Peyer's patch (tissue), 4 donors: ENCODE results near the gene PCDHA4.

Source experiments
- CTCF ChIP-seq, 6 experiments: fragments of 450-650 bp in 4 of 6; fragments of 200-600 bp in 2 of 6; sonication (generic) in 1 of 6; IDR thresholded peaks; one replicate each; pipeline ENCODE4 v1.5.1; 2017 to 2019; ENCODE audit warnings: antibody characterized with exemption in 6 of 6, mild to moderate bottlenecking in 3 of 6, moderate library complexity in 1 of 6
- POLR2A ChIP-seq, 2 donors: fragments of 450-650 bp; IDR thresholded peaks; one replicate each; pipeline ENCODE4 v1.5.1; 2017; ENCODE audit warnings: antibody characterized with exemption in 2 of 2, mild to moderate bottlenecking in 2 of 2, moderate library complexity in 2 of 2

DNA sequence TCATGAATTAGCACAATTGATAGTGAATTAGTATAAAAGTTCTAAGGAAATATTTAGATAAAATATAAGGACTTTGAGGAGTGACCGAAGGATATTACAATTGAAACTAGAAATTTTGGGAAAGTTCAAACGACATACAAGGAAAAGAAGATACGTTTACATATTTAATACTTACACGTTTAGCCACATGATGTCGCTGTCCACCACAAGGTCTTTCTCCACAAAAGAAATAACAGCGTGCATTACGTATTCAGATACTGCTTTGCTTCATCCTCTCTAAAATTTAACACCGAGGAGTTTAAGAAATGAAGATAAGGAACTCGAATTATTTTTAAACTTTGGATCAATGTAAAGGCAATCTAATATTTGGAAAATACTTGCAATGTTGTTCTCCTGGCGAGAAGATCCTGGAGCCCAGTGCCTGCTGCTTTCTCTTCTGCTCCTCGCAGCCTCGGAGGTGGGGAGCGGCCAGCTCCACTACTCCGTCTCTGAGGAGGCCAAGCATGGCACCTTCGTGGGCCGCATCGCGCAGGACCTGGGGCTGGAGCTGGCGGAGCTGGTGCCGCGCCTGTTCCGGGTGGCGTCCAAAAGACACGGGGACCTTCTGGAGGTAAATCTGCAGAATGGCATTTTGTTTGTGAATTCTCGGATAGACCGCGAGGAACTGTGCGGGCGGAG lies 5.9 kb upstream of the PCDHA4 start, which contains the start of gene PCDHA3:
- TF ChIP-seq CTCF (IDR thresholded peaks at IDR 0.05) (peak in 1 of 6 experiments; percentile 7), POLR2A (IDR thresholded peaks at IDR 0.05) (no peak)
